GM20431 (cell line): Measurements from ENCODE around the gene GFM2.
"Not testable (repeated sequence)": the region's sequence is repeated elsewhere in the genome, so short reads cannot be mapped to it uniquely, and the experiment has no call there.

Source experiments
- in situ Hi-C: fragments of 300-500 bp; cut with MseI, MboI; formaldehyde crosslinking; loops from one replicate; pipeline ENCODE4 v1.15.0; 2020; ENCODE audit warnings: low sequenced_read_pairs; ENCODE audit not compliant: unreplicated experiment

GFM2 gene, protein sequence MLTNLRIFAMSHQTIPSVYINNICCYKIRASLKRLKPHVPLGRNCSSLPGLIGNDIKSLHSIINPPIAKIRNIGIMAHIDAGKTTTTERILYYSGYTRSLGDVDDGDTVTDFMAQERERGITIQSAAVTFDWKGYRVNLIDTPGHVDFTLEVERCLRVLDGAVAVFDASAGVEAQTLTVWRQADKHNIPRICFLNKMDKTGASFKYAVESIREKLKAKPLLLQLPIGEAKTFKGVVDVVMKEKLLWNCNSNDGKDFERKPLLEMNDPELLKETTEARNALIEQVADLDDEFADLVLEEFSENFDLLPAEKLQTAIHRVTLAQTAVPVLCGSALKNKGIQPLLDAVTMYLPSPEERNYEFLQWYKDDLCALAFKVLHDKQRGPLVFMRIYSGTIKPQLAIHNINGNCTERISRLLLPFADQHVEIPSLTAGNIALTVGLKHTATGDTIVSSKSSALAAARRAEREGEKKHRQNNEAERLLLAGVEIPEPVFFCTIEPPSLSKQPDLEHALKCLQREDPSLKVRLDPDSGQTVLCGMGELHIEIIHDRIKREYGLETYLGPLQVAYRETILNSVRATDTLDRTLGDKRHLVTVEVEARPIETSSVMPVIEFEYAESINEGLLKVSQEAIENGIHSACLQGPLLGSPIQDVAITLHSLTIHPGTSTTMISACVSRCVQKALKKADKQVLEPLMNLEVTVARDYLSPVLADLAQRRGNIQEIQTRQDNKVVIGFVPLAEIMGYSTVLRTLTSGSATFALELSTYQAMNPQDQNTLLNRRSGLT

DNA sequence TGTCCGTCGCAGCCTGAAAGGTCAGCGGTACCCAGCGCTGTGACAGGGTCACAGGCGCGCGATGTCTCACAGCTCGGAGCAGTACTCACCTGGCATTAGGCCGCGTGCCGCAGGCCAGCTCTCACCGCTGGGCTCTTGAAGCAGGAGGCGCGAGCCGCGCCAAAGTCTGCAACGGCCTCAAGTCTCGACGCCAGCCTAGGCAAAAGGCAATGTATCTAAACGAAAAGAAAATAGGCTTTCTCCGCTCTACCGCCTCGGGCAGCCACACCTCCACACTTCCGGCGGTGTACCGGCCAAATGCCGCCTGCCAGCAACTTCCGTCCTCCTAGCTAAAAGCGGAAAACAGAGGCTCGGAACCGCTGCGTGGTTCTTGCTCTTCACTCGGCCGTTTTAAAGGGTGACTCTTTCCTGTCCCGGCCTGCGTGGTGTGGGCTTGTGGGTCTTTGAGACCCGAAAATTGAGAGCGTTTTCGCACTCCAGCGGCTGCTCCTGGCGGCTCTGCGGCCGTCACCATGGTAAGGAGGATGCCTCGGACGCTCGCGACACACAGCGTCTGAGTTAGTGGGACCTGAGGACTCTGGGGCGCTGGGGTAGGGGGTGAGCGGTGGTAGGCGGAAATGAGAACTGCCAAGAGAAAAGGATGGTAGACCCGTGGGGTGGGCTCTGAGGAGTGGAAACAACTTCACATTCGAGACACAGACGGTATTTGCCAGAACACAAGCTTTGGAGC, at the start of gene GFM2, which contains the start of gene NSA2:
Gene GFM2 (minus strand): TSS at position 269 of the 730 bp plus-strand sequence. CDS start 3,375 bp downstream, outside the sequence.
Gene NSA2 (plus strand): TSS at position 401 of the 730 bp plus-strand sequence. CDS start 112 bp downstream, at position 513.
- in situ Hi-C loops: no loop called here

DNA sequence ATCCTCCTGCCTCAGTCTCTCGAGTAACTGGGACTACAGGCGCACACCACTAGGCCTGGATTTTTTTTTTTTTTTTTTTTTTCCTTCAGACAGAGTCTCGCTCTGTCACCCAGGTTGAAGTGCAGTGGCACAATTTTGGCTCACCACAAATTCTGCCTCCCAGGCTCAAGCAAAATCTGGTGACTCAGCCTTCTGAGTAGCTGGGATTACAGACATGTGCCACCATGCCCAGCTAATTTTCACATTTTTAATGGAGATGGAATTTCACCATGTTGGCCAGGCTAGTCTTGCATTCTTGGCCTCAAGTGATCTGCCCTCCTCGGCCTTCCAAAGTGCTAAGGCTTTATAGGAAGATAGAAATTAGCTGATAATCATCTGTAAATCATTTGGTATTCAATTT, 44.0 kb upstream of the GFM2 start:
- in situ Hi-C loops: no loop called here

DNA sequence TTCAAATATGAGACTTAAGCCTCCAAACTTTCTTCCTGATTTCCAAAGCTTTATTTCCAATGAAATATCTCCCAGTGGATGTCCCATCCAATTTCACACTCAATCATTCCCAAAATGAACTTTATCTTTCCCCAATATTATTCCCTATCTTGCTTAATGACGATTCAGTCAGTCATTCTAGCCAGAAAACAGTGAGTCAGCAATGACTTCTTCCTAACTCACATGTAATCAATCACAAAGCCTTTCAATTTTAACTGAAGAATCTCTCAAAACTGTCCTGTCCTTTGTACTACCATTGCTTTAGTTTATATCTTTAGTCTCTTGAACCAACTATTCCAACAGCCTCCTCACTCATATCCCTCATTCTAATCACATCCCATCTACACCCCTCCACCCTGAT, 35.0 kb upstream of the GFM2 start:
- in situ Hi-C loops: no loop called here

GRCh38 chr5:74801197-74801596, 34.3 kb upstream of the GFM2 start:
- in situ Hi-C loops: no loop called here

- in situ Hi-C loops: no loop called here
Measured at GRCh38 chr5:74798977-74799911, 32.3 kb upstream of the GFM2 start.

- in situ Hi-C loops: not testable (repeated sequence)
Measured at GRCh38 chr5:74791669-74792068, 24.8 kb upstream of the GFM2 start.

DNA sequence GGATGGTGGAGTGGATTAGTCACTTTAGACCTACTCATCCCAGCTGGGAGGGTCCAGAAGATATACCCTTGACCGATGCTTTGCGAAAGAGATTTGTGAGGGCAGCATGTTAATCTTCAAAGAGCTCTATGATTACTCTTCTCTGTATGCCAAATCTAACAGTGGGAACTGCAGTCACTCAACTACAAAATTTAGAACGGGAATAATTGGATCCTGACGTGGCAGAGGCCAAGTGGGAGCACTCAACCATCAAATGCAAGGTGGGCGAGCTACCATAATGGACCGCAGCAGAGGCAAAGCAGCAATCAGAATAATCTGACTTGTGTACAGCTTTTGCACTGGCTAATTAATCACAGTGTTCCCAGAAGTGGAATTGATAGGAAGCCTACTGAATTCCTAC, 20.5 kb upstream of the GFM2 start:
- in situ Hi-C loops: no loop called here

DNA sequence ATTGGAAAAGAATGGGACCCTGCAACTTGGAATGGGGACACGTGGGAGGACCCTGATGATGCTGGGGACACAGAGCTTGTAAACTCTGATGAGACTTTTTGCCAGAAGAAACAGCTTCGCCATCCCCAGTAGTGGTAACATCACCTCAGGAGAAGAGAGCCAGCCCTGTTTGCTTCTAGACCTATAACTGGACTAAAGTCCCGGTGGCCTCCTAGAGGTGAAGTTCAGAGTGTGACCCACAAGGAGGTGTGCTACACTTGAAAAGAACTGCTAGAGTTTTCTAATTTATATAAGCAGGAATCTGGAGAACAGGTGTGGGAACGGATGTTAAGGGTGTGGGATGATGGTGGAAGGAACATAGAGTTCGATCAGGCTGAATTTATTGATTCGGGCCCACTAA, 19.9 kb upstream of the GFM2 start:
- in situ Hi-C loops: no loop called here

- in situ Hi-C loops: no loop called here
Measured at GRCh38 chr5:74778609-74779008, 11.7 kb upstream of the GFM2 start.

DNA sequence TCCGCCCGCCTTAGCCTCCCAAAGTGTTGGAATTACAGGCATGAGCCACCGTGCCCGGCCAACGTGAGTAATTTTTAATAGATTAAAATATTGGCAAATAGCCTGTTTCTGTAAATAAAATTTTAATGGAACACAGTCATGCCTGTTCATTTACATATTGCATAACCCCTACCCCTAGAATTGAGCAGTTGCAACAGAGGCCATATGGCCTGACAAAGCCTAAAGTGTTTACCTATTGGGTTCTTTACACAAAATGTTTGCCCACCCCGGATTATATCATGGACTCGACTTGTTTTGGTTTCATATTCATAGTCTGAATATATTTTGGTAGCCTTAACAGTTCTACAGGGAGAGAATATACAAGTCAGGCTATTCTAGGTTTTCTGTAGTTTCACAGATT, 5.4 kb upstream of the GFM2 start:
- in situ Hi-C loops: no loop called here

DNA sequence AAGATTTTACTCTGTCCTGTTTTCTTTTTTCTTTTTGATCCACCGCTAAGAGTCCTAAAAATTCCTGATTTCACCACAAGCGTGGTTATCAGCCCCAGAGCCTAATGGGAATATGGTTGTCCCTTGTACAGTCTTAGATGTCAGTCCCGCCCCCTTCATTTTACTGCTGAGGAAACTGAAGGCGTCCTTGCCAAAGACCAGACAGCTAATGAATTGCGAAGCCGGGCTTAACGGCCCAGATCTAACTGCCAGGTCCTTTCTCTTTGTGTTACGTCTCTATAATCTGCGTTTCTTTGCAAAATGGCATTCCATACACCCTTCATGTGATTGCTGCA, 629 bp upstream of the GFM2 start:
- in situ Hi-C loops: no loop called here

DNA sequence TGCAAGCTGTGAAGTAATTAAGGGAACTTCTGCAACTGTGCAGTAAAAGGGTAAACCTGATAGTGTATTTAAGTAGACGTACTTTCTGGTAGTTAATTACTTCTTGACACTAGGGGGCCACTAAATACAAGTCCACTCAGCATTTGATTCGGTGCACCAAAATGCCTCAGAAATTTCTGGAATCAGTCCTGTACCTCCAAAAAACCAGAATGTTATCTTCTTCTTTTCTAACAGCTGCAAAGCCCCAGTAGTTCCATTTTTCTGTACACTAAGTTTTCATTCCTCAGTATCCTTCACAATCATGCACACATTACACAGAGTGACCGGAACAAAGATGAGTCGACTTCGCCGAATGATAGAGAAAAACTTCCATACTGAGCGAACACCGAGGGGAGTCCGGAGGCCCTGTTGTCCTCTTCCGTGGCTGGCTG, 484 bp downstream of the GFM2 start:
- in situ Hi-C loops: no loop called here

GRCh38 chr5:74765929-74766328, 988 bp downstream of the GFM2 start:
- in situ Hi-C loops: no loop called here

GRCh38 chr5:74765201-74765600, 1.7 kb downstream of the GFM2 start:
- in situ Hi-C loops: no loop called here

DNA sequence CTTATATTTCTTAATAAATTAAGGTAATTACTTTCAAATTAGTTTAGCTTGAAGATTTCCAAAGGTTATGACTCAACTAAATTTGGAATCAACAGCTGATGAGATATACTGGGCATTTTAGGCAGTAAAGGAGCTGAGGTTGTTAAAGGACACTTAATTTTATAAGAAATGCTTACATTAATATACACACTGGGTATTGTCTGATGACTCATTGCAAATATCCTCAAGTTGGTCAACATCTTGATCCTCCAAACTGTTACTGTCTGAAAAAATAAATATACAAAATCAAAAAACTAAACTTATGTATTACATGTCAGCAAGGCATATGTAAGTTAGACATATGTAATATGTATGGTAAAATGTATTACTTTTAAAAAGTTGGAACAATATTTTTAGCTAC, 3.4 kb downstream of the GFM2 start:
- in situ Hi-C loops: no loop called here

- in situ Hi-C loops: no loop called here
Measured at GRCh38 chr5:74762599-74762998, 4.3 kb downstream of the GFM2 start.

DNA sequence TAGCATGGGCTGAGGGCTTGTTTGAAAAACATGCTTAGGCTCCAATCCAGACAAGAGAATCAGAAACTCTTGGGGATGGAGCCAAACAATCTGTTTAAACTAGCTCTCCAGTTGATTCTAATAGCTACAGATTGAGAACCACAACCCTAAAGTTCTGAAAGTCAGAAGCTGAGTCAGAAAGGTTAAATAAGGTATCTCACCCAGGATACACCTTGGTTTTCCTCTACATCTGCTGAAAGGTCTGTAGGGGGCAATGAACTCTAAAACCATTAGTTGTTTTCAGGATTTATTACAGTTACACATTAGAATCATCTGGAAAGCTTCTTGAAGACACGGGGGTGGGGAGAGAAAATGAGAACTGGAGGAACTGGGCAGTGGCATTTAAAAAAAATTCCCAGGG, 5.7 kb downstream of the GFM2 start:
- in situ Hi-C loops: no loop called here

GRCh38 chr5:74748742-74749141, 18.2 kb downstream of the GFM2 start:
- in situ Hi-C loops: not testable (repeated sequence)

DNA sequence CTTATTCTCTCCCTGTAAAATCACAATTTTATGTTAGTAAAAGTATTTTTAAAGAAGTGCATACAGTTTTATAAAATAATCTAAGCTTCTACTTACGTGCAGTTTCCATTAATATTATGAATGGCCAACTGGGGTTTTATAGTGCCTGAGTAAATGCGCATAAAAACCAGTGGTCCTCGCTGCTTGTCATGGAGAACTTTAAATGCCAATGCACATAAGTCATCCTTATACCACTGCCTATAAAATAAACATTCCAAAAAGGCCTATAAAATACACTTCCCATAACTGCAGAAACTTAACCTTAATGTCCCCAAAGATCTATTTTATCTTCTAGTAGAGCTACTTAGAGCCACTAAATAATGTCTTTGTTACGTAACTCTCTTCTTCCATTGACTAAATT, 28.5 kb downstream of the GFM2 start:
- in situ Hi-C loops: no loop called here

DNA sequence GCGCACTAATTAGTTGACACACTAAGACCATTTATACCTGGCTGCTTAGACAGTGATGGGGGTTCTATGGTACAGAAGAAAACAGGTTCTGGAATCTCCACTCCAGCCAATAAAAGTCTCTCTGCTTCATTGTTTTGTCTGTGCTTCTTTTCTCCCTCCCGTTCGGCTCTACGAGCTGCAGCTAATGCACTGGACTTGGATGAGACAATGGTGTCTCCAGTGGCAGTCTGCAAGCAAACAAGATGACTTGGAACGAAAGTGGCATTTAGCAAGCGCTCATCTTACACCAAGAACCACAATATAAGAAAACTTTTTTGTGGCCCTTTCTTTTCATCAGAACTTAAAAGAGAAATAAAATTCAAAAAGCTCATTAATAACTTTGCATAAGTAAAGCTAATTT, 30.2 kb downstream of the GFM2 start:
- in situ Hi-C loops: no loop called here
